ENCODE results near the gene CAB39.

The CAB39 gene

DNA sequence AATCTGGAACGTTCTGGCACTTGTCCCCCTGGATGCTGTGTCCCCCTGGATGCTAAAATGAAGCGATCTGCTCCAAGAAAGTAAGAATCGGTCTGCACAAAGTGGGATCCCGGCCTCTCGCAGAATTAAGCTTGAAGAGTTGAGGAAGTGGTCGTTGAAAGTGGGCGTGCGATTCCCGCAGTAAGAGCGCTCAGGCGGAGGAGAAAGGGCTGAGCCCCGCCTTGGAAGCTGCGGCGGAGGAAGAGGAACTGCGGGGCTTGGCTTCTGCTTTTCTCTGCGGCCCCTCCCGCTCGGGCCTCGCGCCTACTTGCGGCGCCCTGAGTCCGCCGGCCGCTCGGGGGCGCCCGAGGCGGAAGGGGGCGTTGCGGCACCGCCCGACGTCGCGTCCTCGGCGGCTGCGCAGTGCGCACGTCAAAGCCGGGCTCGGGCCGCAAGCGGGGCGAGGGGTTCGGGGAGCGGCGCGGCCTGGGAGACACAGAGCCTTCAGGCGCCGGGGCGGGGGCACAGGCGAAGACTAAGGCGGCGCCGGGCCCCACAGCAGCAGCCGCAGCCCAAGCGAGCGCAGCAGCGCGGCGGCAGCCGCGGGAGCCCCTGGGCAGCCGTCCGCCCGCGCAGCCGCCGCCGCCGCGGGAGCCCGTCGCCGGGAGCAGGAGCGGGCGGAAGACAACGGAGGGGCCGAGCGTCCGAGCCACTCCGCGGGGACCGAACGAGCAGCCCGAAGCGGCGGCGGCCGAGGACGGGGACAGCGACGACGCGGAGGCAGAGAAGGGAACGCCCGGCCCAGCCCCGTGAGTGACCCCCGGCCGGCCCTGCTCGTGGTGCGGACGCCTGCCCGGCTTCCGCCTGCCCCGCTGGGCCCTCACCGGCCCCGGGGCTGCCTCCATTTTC, at the start of gene CAB39:
Gene CAB39 (plus strand): TSS at position 400 of the 888 bp plus-strand sequence. CDS start 47,160 bp downstream, outside the sequence.
- no peak for DNase-seq

DNA sequence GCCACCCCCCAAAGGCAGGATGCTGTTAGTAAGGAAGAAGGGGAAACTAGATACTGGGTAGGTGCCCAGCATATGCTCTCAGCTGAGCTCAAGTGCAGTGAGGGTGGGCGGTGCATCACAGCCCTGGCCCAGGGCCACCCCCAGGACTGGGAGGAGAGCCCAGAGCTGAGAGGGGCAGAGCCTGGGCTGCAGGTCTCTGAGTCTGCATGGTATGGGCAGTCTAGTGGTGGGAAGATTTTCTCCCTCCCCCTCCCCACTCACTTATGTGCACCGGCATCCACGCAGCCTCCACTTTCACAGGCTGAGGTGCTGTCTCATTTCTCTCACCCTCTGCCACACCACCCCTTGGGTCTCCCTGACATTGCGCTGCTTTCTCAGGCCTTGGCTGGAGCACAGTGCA, 48.5 kb upstream of the CAB39 start:
- DNase-seq: no peak

DNA sequence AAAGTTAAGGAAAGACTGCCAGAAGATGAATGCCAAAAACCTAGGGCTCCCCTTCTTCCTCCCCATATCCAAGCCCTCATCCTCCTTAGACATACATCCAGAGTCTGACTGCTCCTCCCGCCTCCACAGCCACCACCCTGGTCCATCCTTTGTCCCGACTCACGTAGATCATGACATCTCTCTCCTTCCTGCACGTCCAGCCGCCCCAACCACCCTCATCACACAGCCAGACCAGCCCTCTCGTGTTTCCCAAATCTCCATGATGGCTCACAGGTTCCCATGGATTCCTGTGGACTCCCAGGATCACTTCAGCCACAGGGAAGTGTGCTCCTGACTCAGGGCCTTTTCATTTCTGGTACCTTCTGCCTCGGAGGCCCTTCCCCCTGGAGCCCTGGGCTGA, 47.8 kb upstream of the CAB39 start:
- DNase-seq: no peak

DNA sequence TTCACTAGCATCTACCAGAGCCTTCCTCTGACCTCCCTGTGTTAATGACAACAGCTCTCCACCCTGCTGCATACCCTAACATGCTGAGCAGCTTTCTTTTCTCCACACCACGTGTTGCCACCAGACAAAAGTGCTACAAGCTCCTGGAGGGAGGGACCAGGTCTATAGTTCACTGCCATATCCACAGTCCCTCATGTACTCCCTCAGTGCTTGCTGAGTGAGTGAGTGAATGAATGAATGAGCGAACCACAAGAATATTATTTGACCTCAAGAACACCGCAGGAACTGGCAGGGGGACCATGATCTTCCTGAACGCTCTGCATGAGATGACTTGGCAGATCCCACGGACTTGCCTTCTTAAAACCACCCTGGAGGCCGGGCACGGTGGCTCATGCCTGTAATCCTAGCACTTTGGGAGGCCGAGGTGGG, 47.4 kb upstream of the CAB39 start:
- no peak for DNase-seq

DNA sequence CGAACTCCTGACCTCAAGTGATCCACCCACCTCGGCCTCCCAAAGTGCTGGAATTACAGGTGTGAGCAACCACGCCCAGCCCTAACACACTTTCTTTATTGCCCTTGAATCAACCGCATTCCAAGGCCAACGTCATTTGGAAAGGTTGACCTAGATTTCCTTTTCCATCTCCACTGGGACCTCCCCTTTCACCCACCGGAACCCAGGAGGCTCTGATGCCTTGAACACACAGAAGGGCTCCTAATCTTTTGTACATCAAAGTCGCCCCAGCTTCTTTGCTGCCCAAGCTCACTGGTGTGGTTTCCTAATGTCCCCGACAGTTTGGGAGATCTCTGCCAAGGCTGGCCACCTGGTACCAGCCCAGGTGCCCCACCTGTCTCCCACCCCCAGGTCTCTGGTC, 46.2 kb upstream of the CAB39 start:
- DNase-seq: no peak

DNA sequence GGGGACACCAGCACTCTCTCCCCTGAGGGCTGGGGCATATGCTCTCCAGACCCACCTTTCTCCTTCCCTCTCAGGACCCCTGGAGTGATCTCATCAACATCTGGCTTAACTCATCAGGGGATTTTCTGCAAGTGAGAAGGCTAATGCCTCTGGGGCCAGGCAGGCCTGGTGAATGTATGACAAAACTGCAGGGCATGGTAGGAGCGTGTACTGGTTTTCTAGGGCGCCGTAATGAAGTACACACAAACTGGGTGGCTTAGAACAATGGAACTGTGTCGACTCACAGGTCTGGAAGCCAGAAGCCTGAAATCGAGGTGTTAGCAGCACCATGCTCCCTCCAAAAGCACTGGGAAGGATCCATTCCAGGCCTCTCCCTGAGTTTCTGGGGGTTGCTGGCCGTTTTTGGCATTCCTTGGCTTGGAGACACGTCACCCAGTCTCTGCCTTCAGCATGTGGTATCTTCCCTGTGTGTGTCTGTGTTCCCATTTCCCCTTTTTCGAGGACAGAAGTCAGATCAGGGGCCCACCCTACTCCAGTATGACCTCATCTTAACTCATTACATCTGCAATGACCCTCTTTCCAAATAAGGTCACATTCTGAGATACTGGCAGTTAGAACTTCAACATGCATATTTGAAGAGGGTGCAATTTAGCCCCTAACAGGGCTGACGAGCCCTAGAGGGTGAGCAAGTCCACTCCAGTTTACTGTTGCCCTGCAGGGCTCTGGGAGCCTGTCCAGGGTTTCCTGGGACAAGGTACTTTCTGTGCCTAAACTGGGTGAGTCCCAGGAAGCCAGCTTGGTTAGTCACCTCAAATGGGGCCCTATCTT, 45.5 kb upstream of the CAB39 start:
- DNase-seq: no peak

DNA sequence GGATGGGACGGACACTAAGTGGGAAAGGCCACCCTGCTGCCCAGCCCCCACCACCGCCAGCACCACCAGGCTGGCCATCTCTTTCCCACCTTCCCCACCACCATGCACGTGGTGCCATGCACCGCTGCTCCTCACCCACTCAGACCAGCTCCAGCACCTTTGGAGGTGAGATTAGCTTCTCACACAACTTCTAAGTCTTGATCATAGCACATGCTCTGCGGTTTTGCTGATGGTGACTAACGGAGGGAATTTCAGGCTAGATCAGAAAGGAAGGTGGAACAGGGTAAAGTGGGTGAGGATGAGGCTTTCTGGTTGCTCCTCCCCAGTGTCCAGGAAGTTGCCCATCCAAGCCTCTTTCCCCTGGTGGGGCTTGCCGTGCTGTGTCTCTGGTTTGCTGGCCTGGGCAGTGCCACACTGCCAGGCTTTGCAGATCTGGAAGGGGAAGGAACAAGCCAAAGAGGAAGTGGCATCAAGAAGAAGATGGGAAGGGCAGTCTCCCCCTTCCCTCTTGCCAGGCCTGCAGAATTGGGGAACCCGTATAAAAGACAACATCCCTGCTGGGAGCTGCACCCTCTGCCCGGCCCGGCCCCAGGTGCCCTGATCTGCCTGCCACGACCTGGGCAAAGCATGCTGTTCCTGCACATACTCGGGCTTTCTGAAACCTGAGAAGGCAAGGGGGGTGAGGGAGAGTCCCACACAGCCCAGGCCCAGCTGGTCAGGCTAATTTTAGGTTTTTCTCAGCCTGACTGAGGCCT, 44.3 kb upstream of the CAB39 start:
- DNase-seq: no peak

DNA sequence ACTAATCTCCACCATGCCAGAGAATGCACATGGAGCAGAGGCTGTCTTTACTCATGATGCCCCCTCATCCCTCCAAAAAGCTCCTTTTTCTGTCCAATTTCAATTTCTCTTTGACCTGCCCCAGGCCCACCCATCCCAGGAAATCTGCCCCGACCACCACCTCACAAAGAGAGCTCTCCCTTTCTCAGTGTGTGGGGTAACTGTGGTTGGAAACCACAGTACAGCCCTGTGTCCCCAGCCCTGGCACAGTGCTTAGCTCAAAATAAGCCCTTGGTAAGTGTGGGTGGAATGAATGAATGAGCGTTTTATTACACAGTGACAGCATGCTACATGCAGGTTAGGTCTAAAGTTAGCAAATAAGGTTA, 43.7 kb upstream of the CAB39 start:
- no peak for DNase-seq

DNA sequence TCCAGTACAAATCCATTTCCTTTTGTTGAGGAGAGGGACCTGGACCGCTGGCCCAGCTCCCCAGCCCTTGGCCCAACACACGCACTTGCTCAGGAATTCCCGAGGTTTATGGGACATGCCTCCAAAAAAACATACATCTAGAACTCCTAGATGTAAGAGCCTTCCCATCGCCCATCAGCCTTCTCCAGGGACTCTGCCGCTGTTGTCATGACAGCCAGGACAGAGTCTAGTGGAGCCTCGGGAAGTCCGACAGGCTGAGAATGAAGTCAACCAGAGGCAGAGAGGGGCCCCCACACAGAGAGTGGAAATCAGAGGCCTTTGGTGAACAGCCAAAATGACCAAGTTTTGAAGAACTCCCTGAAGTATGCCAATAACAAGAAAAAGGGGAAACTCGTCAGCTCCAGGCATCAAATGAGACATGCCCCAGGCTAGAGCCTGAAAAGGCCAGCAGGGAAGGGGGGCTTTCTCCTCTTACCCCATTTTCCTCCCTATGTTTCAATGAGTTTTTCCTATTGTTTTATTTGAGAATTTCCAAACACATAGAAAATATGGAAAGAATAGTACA, 43.2 kb upstream of the CAB39 start:
- no peak for DNase-seq

DNA sequence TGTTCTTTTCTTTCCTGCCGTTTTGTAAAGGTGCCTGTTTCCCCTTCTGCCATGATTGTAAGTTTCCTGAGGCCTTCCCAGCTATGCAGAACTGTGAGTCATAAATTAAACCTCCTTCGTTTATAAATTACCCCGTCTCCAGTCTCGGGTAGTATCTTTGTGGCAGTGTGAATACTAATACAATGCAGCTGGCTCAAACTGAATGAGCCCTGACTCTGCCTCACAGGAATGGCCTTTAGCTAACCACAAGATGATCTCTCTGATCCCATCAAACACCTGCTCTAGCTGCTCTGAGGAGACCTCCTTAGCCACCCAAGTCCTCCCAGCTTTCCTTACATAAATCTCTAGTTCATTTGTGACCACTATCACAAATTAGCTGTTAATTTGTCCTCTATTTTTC, 41.5 kb upstream of the CAB39 start:
- no peak for DNase-seq

DNA sequence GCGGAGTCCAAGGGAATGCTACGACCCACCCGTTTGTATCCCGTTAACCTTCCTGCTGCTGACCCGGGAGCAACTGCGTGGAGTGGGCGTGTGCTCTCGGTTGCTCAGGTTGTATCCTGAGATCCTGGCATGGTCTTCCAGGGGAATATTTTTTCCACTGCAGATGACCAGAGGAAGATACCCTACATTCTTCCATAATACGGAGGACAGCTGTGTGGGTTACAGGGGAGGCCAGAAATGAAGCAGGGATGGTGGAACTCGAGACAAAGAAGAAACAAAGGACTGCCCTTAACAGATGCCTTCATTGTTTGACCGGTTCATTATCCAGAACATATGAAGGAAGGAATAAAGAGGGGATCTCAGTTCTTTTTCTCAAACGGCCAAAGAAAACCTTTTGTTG, 39.8 kb upstream of the CAB39 start:
- DNase-seq: no peak

DNA sequence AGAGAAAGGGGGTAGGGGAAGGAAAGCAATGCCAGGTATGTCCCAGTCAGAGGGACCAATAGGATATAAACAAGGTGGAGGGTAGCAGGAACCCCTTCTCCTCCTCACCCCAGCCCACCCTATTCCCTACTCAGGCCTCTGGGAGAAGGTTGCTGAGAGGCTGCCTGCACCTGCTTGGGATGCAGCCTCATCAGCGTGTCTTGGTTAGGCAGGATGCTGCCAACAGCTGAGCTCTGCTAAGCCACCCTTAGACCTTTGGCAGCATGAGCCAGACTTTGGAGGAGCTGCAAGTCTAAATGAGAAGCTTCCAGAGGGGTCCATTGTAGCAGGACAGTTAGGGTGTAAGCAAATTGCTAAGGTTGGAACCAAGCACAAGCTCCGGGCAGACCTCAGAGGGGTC, 38.2 kb upstream of the CAB39 start:
- no peak for DNase-seq

DNA sequence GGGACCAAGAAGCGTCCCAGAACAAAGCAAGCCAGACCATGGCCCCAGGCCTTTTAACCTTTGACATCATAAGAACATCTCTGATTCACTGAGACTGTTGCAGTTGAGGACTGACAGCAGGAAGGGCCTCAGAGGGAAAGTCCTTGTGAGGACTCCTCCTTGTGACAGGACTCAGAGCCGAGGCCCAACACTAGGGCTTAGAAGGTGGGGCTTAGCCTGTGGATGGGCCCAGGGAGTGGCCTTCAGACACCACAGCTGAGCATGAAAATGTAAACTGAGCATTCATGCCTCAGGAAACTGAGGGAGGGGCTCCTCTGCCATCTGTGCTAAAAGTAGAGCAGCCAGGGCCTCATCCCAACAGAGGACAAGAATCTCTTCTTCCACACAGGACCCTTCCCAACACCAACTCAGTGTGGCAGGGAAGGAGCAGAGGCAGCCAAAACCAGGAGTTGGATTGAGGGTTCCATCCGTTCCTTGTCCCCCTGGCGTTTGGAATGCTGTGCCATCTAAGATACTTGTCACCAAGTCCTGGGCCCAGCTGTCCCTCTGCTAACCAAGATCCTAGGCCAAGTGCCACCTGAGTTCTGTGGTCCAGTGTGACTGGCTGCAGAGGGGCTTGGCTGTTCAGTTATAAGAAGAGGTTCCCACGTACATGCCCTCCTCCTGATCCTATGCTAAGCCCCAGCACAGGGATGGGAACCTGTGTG, 37.5 kb upstream of the CAB39 start:
- DNase-seq: no peak

DNA sequence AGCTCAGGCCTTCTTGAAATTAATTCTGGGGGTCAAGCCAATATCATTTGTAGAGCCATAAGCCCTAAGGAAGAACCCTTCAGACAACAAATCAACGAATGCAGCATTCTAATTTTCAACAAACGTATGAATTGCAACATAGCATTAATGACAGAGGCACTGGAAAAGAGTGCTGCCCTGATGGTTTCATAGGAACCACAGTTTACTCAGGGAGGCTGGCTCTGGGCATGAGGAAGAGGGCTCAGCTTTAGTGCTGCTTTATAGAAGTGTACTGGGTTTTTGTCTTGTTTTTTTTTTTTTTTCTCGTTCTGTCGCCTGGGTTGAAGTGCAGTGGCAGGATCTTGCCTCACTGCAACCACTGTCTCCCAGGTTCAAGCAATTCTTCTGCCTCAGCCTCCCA, 36.1 kb upstream of the CAB39 start:
- DNase-seq: no peak

DNA sequence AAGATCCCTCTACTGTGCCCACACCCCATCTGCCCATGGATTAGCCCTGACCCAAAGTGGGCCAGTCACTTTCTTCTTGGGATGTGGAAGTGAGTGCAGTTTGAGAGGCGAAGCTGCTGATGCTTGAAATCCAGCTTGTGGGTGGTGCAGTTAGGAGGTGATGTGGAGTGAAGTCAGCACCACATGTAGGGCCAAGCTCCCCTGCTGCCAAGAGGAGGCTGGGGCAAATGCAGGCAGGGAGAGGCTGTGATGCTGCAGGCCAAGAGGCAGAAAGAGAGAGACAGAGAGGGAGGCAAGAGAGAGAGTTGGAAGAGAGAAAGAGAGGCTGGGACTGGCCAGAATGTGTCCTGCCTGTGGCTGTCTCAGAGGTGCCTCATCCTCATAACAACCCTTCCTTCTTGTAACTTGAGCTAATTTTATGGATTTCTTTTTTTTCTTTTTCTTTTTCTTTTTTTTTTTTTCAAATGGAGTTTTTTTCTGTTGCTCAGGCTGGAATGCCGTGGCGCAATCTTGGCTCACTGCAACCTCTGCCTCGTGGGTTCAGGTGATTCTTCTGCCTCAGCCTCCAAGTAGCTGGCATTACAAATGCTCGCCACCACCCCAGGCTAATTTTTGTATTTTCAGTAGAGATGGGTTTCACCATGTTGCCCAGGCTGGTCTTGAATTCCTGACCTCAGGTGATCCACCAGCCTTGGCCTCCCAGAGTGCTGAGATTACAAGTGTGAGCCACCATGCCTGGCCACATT, 35.3 kb upstream of the CAB39 start:
- no peak for DNase-seq

DNA sequence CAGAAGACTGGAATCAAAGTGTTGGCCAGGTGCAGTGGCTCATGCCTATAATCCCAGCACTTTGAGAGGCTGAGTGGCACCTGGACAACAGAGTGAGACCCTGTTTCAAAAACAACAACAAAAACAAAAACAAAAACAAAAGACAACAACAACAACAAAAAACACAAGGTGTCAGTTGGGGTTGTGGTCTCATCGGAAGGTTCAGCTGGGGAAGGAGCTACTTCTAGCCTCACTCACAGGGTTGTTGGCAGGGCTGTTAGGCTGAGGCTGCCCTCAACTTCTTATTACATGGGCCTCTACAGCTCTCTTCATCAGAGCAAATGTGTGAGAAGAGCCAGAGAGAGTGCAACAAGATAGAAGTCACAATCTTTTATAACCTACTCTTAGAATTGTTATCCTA, 34.6 kb upstream of the CAB39 start:
- no peak for DNase-seq

DNA sequence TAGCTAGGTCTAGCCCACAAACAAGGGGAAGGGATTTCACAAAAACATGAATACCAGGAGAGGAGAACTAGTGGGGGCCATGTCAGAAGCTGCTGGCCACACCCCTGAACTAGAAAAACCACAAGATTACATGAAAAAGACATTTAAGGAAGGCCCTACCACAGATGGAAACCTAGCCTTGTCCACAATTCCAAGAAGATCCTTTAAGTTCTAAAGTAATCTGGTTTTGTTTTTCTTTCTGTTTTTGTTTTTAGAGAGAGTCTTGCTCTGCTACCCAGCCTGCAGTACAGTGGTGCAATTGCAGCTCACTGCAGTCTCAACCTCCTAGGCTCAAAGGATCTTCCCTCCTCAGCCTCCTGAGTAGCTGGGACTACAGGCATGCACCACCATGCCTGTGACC, 34.2 kb upstream of the CAB39 start:
- no peak for DNase-seq

DNA sequence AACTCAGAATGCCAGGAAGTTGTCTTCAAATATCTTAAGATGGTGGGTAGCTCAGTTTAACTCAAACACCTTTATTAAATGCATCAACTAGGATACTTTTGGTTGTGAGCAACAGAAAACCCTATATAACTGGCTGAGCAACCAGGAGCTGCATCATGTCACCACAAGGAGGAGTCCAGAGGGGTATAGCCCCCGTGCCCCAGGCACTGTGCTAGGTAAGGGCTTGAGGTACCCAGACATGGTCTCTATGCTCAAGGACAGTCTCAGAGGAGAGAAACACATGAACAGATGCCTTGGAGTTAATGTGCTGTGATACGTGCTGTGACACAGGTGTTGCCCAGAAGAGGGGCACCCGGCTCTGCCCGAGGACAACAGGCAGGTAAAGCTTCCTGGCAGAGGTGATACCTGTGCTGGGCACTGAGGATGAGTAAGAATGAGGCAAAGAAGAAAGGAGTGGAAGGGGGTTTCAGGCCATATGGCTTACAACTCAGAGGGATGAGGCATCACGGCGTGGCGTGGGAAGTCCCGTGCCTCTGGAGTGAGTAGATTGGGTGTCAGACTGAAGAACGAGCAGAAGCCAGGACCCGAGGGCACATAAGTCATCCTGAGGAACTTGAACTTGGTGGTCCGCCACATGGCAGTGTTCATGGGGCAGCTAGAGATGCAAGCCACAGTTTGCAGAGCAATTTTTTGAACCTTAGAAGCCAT, 32.0 kb upstream of the CAB39 start:
- DNase-seq: no peak

DNA sequence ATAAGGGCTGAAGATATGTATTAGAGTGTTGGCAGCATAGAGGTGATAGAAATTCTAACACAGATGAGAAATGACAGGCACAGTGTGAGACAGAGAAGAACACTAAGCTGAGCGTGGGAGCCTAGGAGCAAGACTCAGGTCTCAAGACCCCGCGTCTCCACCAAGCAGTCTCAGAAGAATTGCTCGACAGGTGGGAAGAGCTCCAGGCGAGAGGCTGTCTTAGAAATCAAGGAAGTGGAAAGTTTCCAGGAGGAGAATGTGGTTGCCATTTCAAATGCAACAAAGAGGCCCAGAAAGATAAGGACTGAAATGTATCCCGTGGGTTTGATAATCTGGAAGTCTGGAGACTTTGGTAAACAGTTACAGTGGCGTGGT, 31.5 kb upstream of the CAB39 start:
- no peak for DNase-seq

DNA sequence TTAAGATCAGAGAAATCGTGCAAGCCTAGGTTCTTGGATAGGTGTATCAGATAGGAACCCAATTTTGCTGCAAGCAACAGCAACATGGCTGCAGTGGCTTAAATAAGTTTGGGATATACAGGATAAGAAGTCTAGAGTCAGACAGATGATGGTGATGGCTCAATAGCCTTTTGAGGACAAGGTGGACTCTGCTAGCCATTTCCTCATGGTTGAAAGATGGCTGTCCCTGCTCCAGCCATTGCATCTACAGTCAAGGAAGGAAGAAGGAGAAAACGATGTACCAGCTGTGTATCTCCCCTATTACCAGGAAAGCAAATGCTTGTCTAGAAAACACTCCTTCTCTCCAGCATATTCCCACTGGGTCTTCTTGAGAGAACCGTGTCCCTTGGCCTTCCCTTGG, 30.1 kb upstream of the CAB39 start:
- no peak for DNase-seq
